ENCODE measurements around the gene PUM2.

DNA sequence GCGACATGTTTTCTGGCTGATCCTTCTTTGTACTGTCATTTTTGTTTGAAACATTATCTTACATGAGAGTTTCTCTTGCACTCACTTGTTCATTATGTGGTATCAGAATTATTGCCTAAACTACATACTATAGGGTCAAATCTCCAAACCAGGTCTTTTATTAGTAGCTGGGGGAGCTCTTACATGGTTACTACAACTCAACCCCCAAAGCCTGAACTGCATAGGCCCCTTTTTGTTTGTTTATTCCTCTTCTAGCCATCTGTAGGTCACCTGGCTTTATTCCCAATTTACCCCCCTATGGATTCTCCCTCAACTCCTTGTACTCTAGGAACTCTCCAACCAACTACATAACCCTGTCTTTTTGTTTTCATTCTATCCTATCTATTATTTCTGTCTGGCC, 46.7 kb downstream of the PUM2 start:
- TF ChIP-seq, protein P1, sequence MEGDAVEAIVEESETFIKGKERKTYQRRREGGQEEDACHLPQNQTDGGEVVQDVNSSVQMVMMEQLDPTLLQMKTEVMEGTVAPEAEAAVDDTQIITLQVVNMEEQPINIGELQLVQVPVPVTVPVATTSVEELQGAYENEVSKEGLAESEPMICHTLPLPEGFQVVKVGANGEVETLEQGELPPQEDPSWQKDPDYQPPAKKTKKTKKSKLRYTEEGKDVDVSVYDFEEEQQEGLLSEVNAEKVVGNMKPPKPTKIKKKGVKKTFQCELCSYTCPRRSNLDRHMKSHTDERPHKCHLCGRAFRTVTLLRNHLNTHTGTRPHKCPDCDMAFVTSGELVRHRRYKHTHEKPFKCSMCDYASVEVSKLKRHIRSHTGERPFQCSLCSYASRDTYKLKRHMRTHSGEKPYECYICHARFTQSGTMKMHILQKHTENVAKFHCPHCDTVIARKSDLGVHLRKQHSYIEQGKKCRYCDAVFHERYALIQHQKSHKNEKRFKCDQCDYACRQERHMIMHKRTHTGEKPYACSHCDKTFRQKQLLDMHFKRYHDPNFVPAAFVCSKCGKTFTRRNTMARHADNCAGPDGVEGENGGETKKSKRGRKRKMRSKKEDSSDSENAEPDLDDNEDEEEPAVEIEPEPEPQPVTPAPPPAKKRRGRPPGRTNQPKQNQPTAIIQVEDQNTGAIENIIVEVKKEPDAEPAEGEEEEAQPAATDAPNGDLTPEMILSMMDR (IDR thresholded peaks at IDR 0.05): no peak
- no peak for TF ChIP-seq POLR2AphosphoS5 (IDR thresholded peaks at IDR 0.05)
